K562 (cell line): Measurements from ENCODE around the gene GTPBP2. TPM values are rescaled to one million over a fixed set of nuclear protein-coding genes. Genes with fewer than 3 reads are reported as not detected.

Experiments
- DIDO1 ChIP-seq: fragments of 450-650 bp; IDR thresholded peaks from 2 replicates; pipeline ENCODE4 v1.6.1; 2016; ENCODE audit warnings: low read depth, missing biosample characterization, missing genetic modification characterization
- DPF2 ChIP-seq: fragments of 450-650 bp; IDR thresholded peaks from 2 replicates; pipeline ENCODE4 v1.6.1; 2016
- GTF2A2 ChIP-seq: IDR thresholded peaks from 2 replicates; pipeline ENCODE4 v1.6.1; 2016; ENCODE audit warnings: mild to moderate bottlenecking, missing genetic modification characterization, missing compliant biosample characterization
- HDGF ChIP-seq: fragments of 450-650 bp; IDR thresholded peaks from 2 replicates; pipeline ENCODE4 v1.6.1; 2016
- MLX ChIP-seq, 2 experiments: fragments of 450-650 bp in 1 of 2; sonication (generic) in 1 of 2; formaldehyde crosslinking; conservative IDR thresholded peaks; 2 replicates each; pipeline versions ENCODE4 v1.4.0 to v1.8.1; 2020 to 2022; ENCODE audit warnings: mild to moderate bottlenecking in 1 of 2, missing genetic modification reagents in 1 of 2
- MTA3 ChIP-seq: fragments of 450-650 bp; formaldehyde crosslinking; IDR thresholded peaks from 2 replicates; pipeline ENCODE4 v1.6.1; 2017; ENCODE audit warnings: mild to moderate bottlenecking, borderline replicate concordance
- NCOA1 ChIP-seq: fragments of 450-650 bp; IDR thresholded peaks from 2 replicates; pipeline ENCODE4 v1.6.1; 2016; ENCODE audit warnings: low read depth
- NFE2L1 ChIP-seq: fragments of 450-650 bp; IDR thresholded peaks from 2 replicates; pipeline ENCODE4 v1.6.1; 2016; ENCODE audit warnings: missing genetic modification characterization, low read depth, mild to moderate bottlenecking, missing compliant biosample characterization, moderate library complexity, borderline replicate concordance
- NFYB ChIP-seq: IDR thresholded peaks from 2 replicates; pipeline ENCODE4 v1.6.1; 2011; ENCODE audit warnings: mild to moderate bottlenecking, moderate library complexity; ENCODE audit not compliant: insufficient read length; ENCODE audit errors: extremely low read depth
- POLR2AphosphoS5 ChIP-seq: IDR thresholded peaks from 2 replicates; pipeline ENCODE4 v1.6.1; 2011; ENCODE audit warnings: mild to moderate bottlenecking, low read depth, low read length, moderate library complexity; ENCODE audit not compliant: control insufficient read depth, insufficient read depth
- RB1 ChIP-seq: fragments of 450-650 bp; IDR thresholded peaks from 2 replicates; pipeline ENCODE4 v1.6.1; 2017; ENCODE audit warnings: low read depth, mild to moderate bottlenecking
- SMARCC2 ChIP-seq: fragments of 450-650 bp; IDR thresholded peaks from 2 replicates; pipeline ENCODE4 v1.6.1; 2017; ENCODE audit warnings: antibody characterized with exemption, moderate library complexity, mild to moderate bottlenecking, low read depth
- SRF ChIP-seq, 2 experiments: fragments of 250-450, 450-650 bp in 1 of 2; sonication (Bioruptor Pico) in 1 of 2; sonication (generic) in 1 of 2; formaldehyde crosslinking; IDR thresholded peaks; 2 replicates each; pipeline versions ENCODE4 v1.5.0 to v1.5.1; 2020 to 2022; ENCODE audit warnings: mild to moderate bottlenecking in 1 of 2, missing genetic modification reagents in 1 of 2
- ZC3H11A ChIP-seq: IDR thresholded peaks from 2 replicates; pipeline ENCODE4 v1.6.1; 2012; ENCODE audit warnings: low read depth, low read length, improper control_type of control experiment
- ZFPM2 ChIP-seq: fragments of 250-450 bp; sonication (Bioruptor Pico); IDR thresholded peaks from 2 replicates; pipeline ENCODE4 v1.5.1; 2022; ENCODE audit warnings: mild to moderate bottlenecking
- ZNF384 ChIP-seq: IDR thresholded peaks from 2 replicates; pipeline ENCODE4 v1.6.1; 2012; ENCODE audit warnings: low read depth, low read length, improper control_type of control experiment
- ZNF407 ChIP-seq: fragments of 450-650 bp; IDR thresholded peaks from 2 replicates; pipeline ENCODE4 v1.6.1; 2016; ENCODE audit warnings: low read depth
- ZNF584 ChIP-seq: fragments of 200-800 bp; sonication (Bioruptor generic); IDR thresholded peaks from 2 replicates; pipeline ENCODE4 v1.6.1; 2016; ENCODE audit warnings: low read depth, mild to moderate bottlenecking, missing genetic modification characterization, missing compliant biosample characterization
- ZNF778 ChIP-seq: fragments of 450-650 bp; formaldehyde crosslinking; IDR thresholded peaks from 2 replicates; pipeline ENCODE4 v1.4.0; 2020; ENCODE audit warnings: mild to moderate bottlenecking, moderate library complexity
- polyA plus RNA-seq, 8 experiments: library from polyadenylated mRNA; depleted of rRNA in 4 of 8; stranded (reverse) in 5 of 8; unstranded in 3 of 8; fragments of >200 nt; fragmentation: Nextera tagmentation in 2 of 8; fragmentation: Illumina TruSeq in 1 of 8; extraction: Ambion mirVana in 2 of 8; extraction: Trizol in 1 of 8; gene quantifications; 2 replicates each; pipeline versions ENCODE4 v1.2.1 to v1.2.3, GENCODE V29; 2011 to 2014; ENCODE audit warnings: inconsistent platforms in 1 of 8, missing spikeins in 1 of 8
- total RNA-seq, 7 experiments: library from RNA; depleted of rRNA in 6 of 7; stranded (reverse); fragments of >200 nt in 6 of 7; fragmentation: Illumina TruSeq in 2 of 7; extraction: Trizol in 2 of 7; gene quantifications; 2 replicates each; pipeline versions ENCODE4 v1.2.1 to v1.2.3, GENCODE V29; 2011 to 2021; ENCODE audit warnings: low replicate concordance in 1 of 7

Gene GTPBP2
- total and polyA plus RNA-seq, 9 of the 15 experiments (the other 6 are each of a cell fraction or from before 2014, with no cell fraction given), result 48.4 to 196 (median 111) TPM

GRCh38 chr6:43629505-43630300 lies 639 bp upstream of the GTPBP2 start (continued):
- TF ChIP-seq DPF2 (peak; percentile 82), SRF (CRISPR knock-in tag; IDR thresholded peaks at IDR 0.05) (peak in 1 of 2 experiments; percentile 84; a peak in 3 of 4 replicates), DIDO1 (tag) (no peak), POLR2AphosphoS5 (peak; percentile 90), ZFPM2 (CRISPR knock-in tag) (peak; percentile 90; the same call in 1 of the 2 replicates), MTA3 (peak; percentile 98), ZNF778 (CRISPR knock-in tag) (no peak), ZNF407 (no peak), RB1 (peak; percentile 6; the same call in 1 of the 2 replicates), SMARCC2 (no peak; the same call in 1 of the 2 replicates), HDGF (no peak), MLX (CRISPR knock-in tag; conservative IDR thresholded peaks at IDR 0.05) (peak; percentile 32 to 94; a peak in 2 of 4 replicates), GTF2A2 (tag) (peak; percentile 45; the same call in 1 of the 2 replicates), ZC3H11A (no peak), ZNF384 (no peak), NFYB (peak; percentile 87), NFE2L1 (no peak), NCOA1 (peak; percentile 14; the same call in 1 of the 2 replicates), ZNF584 (peak; percentile 24; the same call in 1 of the 2 replicates)
